WTC11 (cell line): Measurements from ENCODE around the gene LPCAT3. TPM values are rescaled to one million over a fixed set of nuclear protein-coding genes. Genes with fewer than 3 reads are reported as not detected.

Source experiments
- CDX4 ChIP-seq: fragments of 250-450 bp; sonication (Bioruptor Pico); IDR thresholded peaks from 2 replicates; pipeline ENCODE4 v1.9.0; 2021; ENCODE audit warnings: moderate library complexity, mild to moderate bottlenecking, inconsistent platforms, borderline replicate concordance
- GTF2I ChIP-seq: fragments of 250-450 bp; sonication (Bioruptor Pico); conservative IDR thresholded peaks from 2 replicates; pipeline ENCODE4 v1.4.0; 2021; ENCODE audit warnings: mild to moderate bottlenecking
- MXD4 ChIP-seq: fragments of 250-450 bp; sonication (Bioruptor Pico); IDR thresholded peaks from 2 replicates; pipeline ENCODE4 v1.8.0; 2021; ENCODE audit warnings: mild to moderate bottlenecking, moderate library complexity, borderline replicate concordance
- RORB ChIP-seq: fragments of 250-450 bp; sonication (Bioruptor Pico); IDR thresholded peaks from 2 replicates; pipeline ENCODE4 v1.9.0; 2021; ENCODE audit warnings: mild to moderate bottlenecking
- SMAD3 ChIP-seq: sonication (generic); formaldehyde crosslinking; IDR thresholded peaks from 2 replicates; pipeline ENCODE4 v1.8.0; 2022; ENCODE audit warnings: missing genetic modification reagents, mild to moderate bottlenecking, borderline replicate concordance
- SP1 ChIP-seq: sonication (generic); formaldehyde crosslinking; conservative IDR thresholded peaks from 2 replicates; pipeline ENCODE4 v1.8.1; 2022; ENCODE audit warnings: missing genetic modification reagents
- STAT6 ChIP-seq: sonication (generic); formaldehyde crosslinking; conservative IDR thresholded peaks from 2 replicates; pipeline ENCODE4 v1.8.1; 2023; ENCODE audit warnings: mild to moderate bottlenecking, low read depth, missing genetic modification reagents, moderate library complexity
- TEAD1 ChIP-seq: sonication (generic); formaldehyde crosslinking; IDR thresholded peaks from 2 replicates; pipeline ENCODE4 v1.8.0; 2022; ENCODE audit warnings: mild to moderate bottlenecking, missing genetic modification reagents
- ZBTB21 ChIP-seq: sonication (generic); formaldehyde crosslinking; IDR thresholded peaks from 2 replicates; pipeline ENCODE4 v1.8.1; 2023; ENCODE audit warnings: mild to moderate bottlenecking, missing genetic modification reagents, borderline replicate concordance
- ZMAT4 ChIP-seq: fragments of 250-450 bp; sonication (Bioruptor Pico); IDR thresholded peaks from 2 replicates; pipeline ENCODE4 v1.9.0; 2021; ENCODE audit warnings: mild to moderate bottlenecking
- ZNF121 ChIP-seq: sonication (generic); formaldehyde crosslinking; IDR thresholded peaks from 2 replicates; pipeline ENCODE4 v1.8.0; 2023; ENCODE audit warnings: missing genetic modification reagents
- ZNF232 ChIP-seq: sonication (generic); formaldehyde crosslinking; IDR thresholded peaks from 2 replicates; pipeline ENCODE4 v1.8.0; 2022; ENCODE audit warnings: mild to moderate bottlenecking, missing genetic modification reagents
- ZNF263 ChIP-seq: sonication (generic); formaldehyde crosslinking; IDR thresholded peaks from 2 replicates; pipeline ENCODE4 v1.8.1; 2022; ENCODE audit warnings: low read depth, mild to moderate bottlenecking, moderate library complexity, missing genetic modification reagents
- ZNF317 ChIP-seq: sonication (generic); formaldehyde crosslinking; IDR thresholded peaks from 2 replicates; pipeline ENCODE4 v1.8.1; 2023; ENCODE audit warnings: low read depth, mild to moderate bottlenecking, moderate library complexity, missing genetic modification reagents, borderline replicate concordance
- ZNF425 ChIP-seq: fragments of 250-450 bp; sonication (Bioruptor Pico); conservative IDR thresholded peaks from 2 replicates; pipeline ENCODE4 v1.9.0; 2021; ENCODE audit warnings: mild to moderate bottlenecking
- total RNA-seq: library from RNA; stranded (reverse); gene quantifications from 3 replicates; pipeline ENCODE4 v1.2.3, GENCODE V29; 2021
- TF ChIP-seq, protein P1 (sequence below): sonication (generic); formaldehyde crosslinking; IDR thresholded peaks from 2 replicates; pipeline ENCODE4 v1.8.1; 2023; ENCODE audit warnings: mild to moderate bottlenecking, missing genetic modification reagents, moderate library complexity
- TF ChIP-seq, protein P2 (sequence below): sonication (generic); formaldehyde crosslinking; IDR thresholded peaks from 2 replicates; pipeline ENCODE4 v1.8.1; 2023; ENCODE audit warnings: mild to moderate bottlenecking, missing genetic modification reagents, borderline replicate concordance
- TF ChIP-seq, protein P3 (sequence below): sonication (generic); formaldehyde crosslinking; IDR thresholded peaks from 2 replicates; pipeline ENCODE4 v1.8.0; 2022; ENCODE audit warnings: mild to moderate bottlenecking, missing genetic modification reagents
- TF ChIP-seq, protein P4 (sequence below): fragments of 250-450 bp; sonication (Bioruptor Pico); IDR thresholded peaks from 2 replicates; pipeline ENCODE4 v2.1.2; 2022; ENCODE audit warnings: mild to moderate bottlenecking, moderate library complexity
- TF ChIP-seq, protein P5 (sequence below): sonication (generic); formaldehyde crosslinking; IDR thresholded peaks from 2 replicates; pipeline ENCODE4 v1.8.0; 2022; ENCODE audit warnings: missing genetic modification reagents

Gene LPCAT3
- total RNA-seq, 1 experiment from 2014 or later: 40.0 TPM

GRCh38 chr12:6927379-6928021 is 90.8 kb downstream of the LPCAT3 start, which contains the start of gene ATN1 (continued):
- TF ChIP-seq CDX4 (CRISPR knock-in tag) (no peak), GTF2I (CRISPR knock-in tag) (no peak), SMAD3 (no peak), SP1 (CRISPR knock-in tag) (peak; percentile 61; the same call in 1 of the 2 replicates), ZMAT4 (CRISPR knock-in tag) (no peak), ZNF121 (CRISPR knock-in tag) (0 out of 2 replicates have a peak, but pooled peaks have one; percentile 23), STAT6 (CRISPR knock-in tag) (no peak), ZNF425 (CRISPR knock-in tag) (no peak), ZNF263 (no peak), ZBTB21 (CRISPR knock-in tag) (no peak; the same call in 1 of the 2 replicates), ZNF317 (CRISPR knock-in tag) (no peak), TEAD1 (CRISPR knock-in tag) (no peak), ZNF232 (CRISPR knock-in tag) (no peak), MXD4 (CRISPR knock-in tag) (no peak), RORB (CRISPR knock-in tag) (no peak)
- TF ChIP-seq, protein P1, sequence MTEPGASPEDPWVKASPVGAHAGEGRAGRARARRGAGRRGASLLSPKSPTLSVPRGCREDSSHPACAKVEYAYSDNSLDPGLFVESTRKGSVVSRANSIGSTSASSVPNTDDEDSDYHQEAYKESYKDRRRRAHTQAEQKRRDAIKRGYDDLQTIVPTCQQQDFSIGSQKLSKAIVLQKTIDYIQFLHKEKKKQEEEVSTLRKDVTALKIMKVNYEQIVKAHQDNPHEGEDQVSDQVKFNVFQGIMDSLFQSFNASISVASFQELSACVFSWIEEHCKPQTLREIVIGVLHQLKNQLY (CRISPR knock-in tag): no peak
- TF ChIP-seq, protein P2, sequence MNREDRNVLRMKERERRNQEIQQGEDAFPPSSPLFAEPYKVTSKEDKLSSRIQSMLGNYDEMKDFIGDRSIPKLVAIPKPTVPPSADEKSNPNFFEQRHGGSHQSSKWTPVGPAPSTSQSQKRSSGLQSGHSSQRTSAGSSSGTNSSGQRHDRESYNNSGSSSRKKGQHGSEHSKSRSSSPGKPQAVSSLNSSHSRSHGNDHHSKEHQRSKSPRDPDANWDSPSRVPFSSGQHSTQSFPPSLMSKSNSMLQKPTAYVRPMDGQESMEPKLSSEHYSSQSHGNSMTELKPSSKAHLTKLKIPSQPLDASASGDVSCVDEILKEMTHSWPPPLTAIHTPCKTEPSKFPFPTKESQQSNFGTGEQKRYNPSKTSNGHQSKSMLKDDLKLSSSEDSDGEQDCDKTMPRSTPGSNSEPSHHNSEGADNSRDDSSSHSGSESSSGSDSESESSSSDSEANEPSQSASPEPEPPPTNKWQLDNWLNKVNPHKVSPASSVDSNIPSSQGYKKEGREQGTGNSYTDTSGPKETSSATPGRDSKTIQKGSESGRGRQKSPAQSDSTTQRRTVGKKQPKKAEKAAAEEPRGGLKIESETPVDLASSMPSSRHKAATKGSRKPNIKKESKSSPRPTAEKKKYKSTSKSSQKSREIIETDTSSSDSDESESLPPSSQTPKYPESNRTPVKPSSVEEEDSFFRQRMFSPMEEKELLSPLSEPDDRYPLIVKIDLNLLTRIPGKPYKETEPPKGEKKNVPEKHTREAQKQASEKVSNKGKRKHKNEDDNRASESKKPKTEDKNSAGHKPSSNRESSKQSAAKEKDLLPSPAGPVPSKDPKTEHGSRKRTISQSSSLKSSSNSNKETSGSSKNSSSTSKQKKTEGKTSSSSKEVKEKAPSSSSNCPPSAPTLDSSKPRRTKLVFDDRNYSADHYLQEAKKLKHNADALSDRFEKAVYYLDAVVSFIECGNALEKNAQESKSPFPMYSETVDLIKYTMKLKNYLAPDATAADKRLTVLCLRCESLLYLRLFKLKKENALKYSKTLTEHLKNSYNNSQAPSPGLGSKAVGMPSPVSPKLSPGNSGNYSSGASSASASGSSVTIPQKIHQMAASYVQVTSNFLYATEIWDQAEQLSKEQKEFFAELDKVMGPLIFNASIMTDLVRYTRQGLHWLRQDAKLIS: no peak
- TF ChIP-seq, protein P3, sequence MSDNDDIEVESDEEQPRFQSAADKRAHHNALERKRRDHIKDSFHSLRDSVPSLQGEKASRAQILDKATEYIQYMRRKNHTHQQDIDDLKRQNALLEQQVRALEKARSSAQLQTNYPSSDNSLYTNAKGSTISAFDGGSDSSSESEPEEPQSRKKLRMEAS (CRISPR knock-in tag): no peak; the same call in 1 of the 2 replicates
- TF ChIP-seq, protein P4, sequence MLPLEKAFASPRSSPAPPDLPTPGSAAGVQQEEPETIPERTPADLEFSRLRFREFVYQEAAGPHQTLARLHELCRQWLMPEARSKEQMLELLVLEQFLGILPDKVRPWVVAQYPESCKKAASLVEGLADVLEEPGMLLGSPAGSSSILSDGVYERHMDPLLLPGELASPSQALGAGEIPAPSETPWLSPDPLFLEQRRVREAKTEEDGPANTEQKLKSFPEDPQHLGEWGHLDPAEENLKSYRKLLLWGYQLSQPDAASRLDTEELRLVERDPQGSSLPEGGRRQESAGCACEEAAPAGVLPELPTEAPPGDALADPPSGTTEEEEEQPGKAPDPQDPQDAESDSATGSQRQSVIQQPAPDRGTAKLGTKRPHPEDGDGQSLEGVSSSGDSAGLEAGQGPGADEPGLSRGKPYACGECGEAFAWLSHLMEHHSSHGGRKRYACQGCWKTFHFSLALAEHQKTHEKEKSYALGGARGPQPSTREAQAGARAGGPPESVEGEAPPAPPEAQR (CRISPR knock-in tag): no peak
- TF ChIP-seq, protein P5, sequence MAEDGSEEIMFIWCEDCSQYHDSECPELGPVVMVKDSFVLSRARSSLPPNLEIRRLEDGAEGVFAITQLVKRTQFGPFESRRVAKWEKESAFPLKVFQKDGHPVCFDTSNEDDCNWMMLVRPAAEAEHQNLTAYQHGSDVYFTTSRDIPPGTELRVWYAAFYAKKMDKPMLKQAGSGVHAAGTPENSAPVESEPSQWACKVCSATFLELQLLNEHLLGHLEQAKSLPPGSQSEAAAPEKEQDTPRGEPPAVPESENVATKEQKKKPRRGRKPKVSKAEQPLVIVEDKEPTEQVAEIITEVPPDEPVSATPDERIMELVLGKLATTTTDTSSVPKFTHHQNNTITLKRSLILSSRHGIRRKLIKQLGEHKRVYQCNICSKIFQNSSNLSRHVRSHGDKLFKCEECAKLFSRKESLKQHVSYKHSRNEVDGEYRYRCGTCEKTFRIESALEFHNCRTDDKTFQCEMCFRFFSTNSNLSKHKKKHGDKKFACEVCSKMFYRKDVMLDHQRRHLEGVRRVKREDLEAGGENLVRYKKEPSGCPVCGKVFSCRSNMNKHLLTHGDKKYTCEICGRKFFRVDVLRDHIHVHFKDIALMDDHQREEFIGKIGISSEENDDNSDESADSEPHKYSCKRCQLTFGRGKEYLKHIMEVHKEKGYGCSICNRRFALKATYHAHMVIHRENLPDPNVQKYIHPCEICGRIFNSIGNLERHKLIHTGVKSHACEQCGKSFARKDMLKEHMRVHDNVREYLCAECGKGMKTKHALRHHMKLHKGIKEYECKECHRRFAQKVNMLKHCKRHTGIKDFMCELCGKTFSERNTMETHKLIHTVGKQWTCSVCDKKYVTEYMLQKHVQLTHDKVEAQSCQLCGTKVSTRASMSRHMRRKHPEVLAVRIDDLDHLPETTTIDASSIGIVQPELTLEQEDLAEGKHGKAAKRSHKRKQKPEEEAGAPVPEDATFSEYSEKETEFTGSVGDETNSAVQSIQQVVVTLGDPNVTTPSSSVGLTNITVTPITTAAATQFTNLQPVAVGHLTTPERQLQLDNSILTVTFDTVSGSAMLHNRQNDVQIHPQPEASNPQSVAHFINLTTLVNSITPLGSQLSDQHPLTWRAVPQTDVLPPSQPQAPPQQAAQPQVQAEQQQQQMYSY (CRISPR knock-in tag): peak; percentile 79
